T-helper 9 cell (primary cell): Measurements from ENCODE around the gene LRRC52.

Experiments used
- DNase-seq: peaks from one replicate; pipeline ENCODE4 v3.0.0-alpha.2; 2020

The LRRC52 gene

DNA sequence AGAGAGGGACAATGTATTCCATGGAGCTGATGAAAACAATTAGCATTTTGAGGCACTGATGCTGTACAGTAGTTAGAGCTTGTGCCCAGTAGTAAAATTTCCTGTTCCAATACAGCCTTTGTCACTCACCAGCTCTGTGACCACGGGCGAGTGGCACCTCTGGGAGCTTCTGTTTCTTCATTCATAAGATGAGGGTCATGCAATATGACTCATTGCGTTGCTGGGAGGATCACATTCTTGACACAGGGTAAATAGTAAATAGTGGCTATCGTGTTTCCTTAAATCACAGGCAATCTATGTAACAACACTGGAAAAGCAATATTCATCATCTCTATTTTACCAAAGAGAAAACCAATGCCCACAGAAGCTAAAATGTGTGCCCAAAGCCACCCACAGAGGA lies 4.5 kb upstream of the LRRC52 start:
- DNase-seq: no peak

DNA sequence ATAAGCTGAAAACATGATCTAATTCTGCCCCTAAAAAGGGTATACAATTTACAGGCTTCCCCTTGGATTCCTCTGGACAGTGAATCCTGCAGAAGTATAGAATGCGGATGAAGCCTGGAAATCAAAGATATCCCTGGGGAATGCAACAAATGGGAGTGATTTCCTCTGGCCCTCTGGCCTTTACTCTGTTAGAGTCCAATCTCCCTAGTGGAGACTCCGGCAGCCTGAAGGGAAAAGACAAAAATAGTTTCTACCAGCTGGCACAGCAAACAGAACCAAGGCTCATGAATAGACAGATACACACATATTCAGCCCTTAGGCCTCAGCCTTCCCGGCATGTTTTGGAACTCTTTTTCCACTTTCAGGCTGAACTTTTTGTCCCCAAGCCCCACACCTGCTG lies 3.9 kb upstream of the LRRC52 start:
- DNase-seq: no peak

DNA sequence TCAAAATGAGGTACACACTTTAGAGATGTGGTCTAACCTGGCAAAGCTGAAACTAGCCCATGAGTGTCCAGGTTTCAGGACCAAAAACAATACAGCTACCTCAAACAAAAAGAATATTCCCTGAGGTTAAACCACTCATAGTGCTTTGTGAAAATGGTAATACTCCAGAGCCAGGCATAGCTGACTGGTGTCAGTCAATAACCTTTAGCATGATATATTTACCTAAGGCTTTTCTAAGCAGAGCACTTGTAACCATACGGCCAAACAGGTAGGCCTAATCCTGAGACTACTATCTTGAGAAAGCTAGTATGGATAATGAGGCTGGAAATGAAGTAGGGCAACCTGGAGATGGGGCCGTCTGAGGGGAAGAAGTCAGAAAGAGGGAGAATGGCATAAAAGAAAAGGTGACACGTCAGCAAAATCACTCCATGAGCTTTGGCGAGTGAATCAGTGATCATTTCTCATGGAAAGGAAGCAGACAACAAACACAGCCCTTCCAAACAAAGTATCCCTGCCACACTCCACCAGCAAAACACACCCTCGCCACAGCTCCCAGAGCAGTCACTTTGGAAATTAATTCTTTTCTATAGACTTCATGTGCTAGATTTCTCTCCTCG lies 1.7 kb upstream of the LRRC52 start:
- DNase-seq: no peak

DNA sequence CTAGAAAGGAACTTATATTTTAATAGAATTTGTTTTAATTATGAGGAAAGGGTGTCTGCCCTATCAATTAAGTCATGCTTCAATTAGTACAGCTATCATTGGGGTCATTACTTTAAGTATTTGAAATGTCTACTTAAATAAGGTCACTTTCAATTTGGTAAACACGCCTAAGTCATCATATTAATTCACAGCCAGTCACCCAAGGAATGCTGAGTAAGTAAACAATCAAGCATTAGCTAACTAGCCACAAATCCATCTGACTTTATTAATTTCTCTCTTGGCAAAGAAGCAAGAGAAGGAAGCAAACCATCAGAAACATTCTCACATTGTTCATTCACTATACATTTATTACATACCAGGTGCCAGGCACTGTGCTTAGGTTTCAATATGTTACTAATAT lies 1.2 kb upstream of the LRRC52 start:
- DNase-seq: no peak

DNA sequence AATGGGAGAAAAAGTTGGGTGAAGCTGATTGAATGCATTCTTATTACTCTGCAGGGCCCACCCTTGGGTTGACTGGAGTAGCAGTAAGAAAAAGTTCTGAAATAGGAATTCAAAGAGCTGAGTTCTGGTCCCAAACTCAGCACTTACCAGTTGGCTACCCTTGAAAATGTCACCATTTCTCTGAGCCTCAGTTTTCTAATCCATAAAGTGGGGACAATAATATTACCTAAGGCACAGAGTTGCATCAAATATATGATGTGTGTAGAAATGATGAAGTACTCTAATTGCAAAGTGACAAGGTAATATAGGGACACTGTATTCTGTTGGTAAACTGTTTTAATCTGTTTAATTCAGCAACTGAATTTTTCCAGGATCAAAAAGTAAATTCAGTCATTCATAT lies 1.2 kb downstream of the LRRC52 start:
- DNase-seq: no peak

DNA sequence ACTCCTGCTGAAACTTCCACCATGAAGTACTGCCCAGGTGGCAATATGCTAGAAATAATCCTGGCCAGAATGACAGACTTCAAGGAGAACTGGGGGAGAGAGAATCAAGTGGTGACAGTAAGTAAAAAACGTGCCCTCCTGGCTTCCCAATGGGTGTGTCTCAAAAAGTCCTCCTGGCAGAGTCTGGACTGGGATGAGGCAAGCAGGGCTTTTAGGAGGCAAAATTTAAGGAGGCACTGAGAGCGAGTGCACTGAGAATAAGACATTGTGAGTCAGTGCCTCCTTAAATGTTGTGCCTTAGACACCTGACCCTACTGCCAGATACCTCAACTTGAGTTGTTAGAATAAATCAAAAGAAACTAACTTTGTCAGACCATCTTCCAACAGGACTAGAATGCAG lies 2.2 kb downstream of the LRRC52 start:
- no peak for DNase-seq

GRCh38 chr1:165549973-165550372 lies 6.2 kb downstream of the LRRC52 start:
- no peak for DNase-seq

- no peak for DNase-seq
Observed at GRCh38 chr1:165551469-165551868, 7.7 kb downstream of the LRRC52 start.

GRCh38 chr1:165560883-165561656 lies 17.3 kb downstream of the LRRC52 start:
- no peak for DNase-seq

DNA sequence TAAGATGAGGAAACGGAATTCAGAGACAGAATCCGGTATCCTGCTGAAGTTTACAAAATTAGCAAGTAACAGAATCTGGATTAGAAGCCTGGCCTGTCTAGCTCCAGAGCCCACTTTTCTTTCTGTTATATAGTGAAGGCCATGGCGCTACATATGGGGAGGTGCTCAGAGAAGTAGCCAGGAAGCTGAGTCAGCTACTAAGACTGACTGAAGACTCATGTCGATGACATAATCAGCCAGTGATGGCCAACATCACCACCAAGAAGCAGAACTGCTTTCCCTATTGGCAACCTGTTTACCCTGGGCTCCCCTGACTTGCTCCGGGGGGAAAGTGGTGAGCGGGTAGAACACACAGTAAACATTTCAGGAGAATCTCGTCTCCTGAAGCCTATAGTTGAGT lies 18.8 kb downstream of the LRRC52 start:
- no peak for DNase-seq

GRCh38 chr1:165563551-165563950 lies 19.8 kb downstream of the LRRC52 start:
- no peak for DNase-seq

- no peak for DNase-seq
Observed at GRCh38 chr1:165564561-165564960, 20.8 kb downstream of the LRRC52 start.

DNA sequence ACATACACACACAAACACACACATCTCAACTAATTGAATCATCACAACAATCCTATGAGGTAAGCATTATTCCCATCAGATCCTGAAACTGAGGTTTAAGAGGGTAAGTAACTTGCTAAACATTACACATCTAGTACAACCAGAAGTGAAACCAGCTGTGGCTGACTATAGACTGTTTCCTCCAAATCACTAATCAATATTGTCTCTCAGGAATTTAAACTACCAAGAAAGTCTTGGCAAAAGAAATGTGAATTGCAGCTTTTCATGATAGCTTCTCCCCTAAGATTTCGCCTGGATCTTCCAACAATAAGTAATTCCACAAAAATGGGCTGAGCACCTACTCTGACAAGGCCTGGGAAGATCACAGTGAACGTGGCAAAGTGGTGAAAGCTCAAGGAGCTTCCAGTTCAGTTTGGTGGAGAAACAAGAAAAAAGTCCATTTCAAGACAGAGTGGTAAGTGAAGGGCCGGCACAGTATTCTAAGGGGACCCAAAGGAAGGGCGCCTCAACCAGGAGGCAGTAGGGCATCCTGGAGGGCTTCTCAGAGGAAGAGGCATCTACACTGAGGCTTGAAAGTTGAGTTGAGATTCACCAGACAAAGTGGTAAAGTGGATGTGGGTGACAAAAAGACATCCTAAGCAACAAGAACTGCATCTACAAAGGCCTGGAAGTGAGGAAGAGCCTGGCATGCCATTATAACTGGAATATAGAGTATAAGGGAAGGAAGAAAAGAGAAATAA lies 22.1 kb downstream of the LRRC52 start:
- DNase-seq: no peak

DNA sequence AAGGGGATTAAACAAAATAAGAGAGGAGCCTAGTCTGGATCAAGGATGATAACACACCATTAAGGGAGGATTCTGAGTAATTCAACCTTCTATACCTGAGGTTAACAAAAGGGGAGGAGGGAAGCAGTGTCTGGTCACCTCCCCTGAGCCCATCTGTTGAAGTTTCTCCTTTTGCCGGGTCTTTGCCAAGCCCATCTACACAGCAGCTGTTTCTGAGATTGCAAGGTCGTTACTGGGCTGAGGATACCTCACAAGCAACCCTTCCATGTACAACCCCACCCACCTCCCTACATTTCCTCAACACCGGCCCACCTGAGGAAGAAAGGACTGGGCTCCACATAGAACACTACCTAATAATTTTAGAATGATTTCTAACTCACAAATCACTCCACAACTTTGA lies 26.3 kb downstream of the LRRC52 start:
- DNase-seq: no peak

DNA sequence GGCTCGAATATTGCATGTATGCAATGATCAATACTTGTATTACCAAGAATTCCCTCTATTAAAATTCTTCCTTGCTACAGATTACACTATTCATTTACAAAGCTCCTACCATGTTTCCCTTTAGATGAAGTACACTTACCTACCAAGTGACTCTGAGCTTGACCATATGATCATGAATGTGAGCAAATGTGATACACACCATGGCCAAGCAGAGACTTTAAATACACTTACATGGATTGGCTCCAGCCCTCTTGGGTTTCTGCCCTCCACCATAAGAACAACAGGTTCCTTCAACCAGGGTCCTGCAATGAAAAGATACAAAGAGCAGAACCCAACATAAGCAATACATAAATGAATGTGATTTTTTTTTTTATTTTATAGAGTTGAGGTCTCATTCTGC lies 30.0 kb downstream of the LRRC52 start:
- no peak for DNase-seq

- no peak for DNase-seq
Observed at GRCh38 chr1:165574295-165574694, 30.5 kb downstream of the LRRC52 start.

GRCh38 chr1:165575468-165576099 lies 31.8 kb downstream of the LRRC52 start:
- DNase-seq: no peak

DNA sequence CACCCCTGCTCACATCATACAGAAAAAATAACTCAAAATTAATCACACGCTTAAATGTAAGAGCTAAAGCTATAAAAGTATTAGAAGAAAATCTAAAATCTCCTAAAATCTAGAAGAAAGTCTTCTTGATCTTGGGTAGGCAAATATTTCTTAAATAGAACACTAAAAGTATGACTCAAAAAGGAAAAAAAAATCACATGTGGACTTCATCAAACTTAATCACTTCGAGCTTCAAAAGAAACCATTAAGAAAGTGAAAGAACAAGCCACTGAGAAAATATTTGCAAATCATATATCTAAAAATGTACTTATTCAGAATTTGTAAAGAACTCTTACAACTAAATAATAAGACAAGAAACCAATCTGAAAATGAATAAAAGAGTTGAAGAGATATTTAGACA lies 32.7 kb downstream of the LRRC52 start:
- DNase-seq: no peak

- DNase-seq: no peak
Observed at GRCh38 chr1:165577707-165578106, 33.9 kb downstream of the LRRC52 start.

GRCh38 chr1:165580931-165581871 lies 37.4 kb downstream of the LRRC52 start:
- DNase-seq: no peak

DNA sequence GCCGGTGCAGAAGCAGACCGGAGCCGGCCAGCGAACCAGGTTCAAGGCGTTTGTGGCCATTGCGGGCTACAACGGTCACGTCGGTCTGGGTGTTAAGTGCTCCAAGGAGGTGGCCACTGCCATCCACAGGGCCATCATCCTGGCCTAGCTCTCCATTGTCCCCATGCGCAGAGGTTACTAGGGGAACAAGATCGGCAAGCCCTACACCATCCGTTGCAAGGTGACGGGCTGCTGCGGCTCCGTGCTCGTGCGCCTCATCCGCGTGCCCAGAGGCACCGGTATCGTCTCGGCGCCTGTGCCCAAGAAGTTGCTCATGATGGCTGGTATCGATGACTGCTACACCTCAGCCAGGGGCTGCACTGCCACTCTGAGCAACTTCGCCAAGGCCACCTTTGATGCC lies 38.1 kb downstream of the LRRC52 start:
- no peak for DNase-seq

DNA sequence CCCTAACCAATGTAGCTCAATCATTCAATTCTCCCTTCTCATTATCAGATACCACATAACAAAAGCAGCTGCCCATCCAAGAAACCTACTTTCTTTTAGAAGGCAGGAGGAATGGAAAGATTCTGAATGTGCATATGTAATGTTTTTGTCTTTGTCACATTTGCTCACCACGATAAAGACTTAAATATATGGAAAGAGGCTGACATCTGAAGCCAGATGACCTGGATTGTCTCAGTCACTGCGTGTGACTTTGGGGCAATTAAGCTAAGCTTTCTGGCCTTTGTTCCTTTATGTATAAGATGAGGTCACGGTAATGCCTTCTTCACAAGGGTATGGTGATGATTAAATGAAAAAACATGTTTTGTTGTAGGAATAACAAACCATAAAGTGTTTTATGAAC lies 42.6 kb downstream of the LRRC52 start:
- no peak for DNase-seq
